T-helper 2 cell (primary cell): ENCODE results near the gene MYL3.
"Not testable (repeated sequence)": the region's sequence is repeated elsewhere in the genome, so short reads cannot be mapped to it uniquely, and the experiment has no call there.

Source experiments
- DNase-seq, 5 experiments: peaks; one replicate each; pipeline versions ENCODE4 v3.0.0 to v3.0.0-alpha.2; 2012 to 2022

The MYL3 gene

DNA sequence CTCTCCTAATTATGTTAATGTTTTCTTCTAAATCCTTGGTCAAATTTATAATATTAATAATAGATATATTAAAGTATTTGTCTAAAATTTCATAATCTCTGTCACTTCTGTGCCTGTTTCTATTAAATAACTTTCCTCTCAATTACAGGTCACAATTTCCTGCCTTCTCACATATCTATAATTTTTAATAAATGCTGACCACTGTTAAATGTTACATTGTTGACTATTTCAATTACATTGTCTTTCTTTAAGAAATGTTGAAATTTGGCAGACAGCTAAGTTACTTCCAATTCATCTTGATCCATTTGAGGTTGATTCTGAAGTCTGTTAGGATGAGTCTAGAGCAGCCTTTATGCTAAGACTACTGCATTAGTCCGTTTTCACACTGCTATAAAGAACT is 41.7 kb downstream of the MYL3 start:
- no peak for DNase-seq

GRCh38 chr3:46820852-46821251 is 42.4 kb downstream of the MYL3 start:
- no peak for DNase-seq

GRCh38 chr3:46812237-46812791 is 50.9 kb downstream of the MYL3 start:
- peak; percentile 25 to 65 (median 61) for DNase-seq

- DNase-seq = no peak
Measured at GRCh38 chr3:46811615-46812236, 51.5 kb downstream of the MYL3 start.

DNA sequence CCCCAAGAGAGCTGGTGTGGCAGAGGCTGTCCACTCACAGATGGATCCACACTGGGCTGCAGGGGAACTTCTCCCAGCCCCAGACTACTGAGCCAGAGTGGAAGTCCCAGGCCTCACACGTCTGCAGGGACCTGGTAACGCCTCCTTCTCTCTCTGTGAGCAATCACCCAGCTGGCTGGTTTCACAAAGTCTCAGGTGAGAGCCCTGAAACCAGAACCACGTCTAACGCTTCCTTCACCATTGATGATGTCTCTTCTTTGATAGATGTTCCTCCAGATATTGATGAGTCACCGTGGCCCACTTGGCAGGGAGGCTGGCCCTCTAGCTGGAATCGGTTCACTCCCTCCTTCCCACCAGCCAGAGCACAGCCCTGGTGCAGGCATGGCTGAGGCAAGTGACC is 54.5 kb downstream of the MYL3 start:
- DNase-seq = not testable (repeated sequence)
